Left ventricle myocardium inferior (tissue), 1 donor: ENCODE data around the gene TRMT44. TPM values are rescaled to one million over a fixed set of nuclear protein-coding genes. Genes with fewer than 3 reads are reported as not detected.
"Not testable (repeated sequence)": the region's sequence is repeated elsewhere in the genome, so short reads cannot be mapped to it uniquely, and the experiment has no call there.

Experiments used
- DNase-seq: peaks from one replicate; pipeline ENCODE4 v3.0.0-alpha.2; 2020
- H3K27ac ChIP-seq: fragments of 200-600 bp; replicated peaks from 2 replicates; pipeline ENCODE4 v1.8.0; 2021
- H3K27me3 ChIP-seq: fragments of 200-600 bp; 2 replicates; pipeline ENCODE4 v1.8.0; 2021; ENCODE audit warnings: low read depth
- H3K36me3 ChIP-seq: fragments of 200-600 bp; 2 replicates; pipeline ENCODE4 v1.8.0; 2021
- H3K4me1 ChIP-seq: fragments of 200-600 bp; 2 replicates; pipeline ENCODE4 v1.8.0; 2021
- H3K4me3 ChIP-seq: fragments of 200-600 bp; 2 replicates; pipeline ENCODE4 v1.8.0; 2021; ENCODE audit warnings: mild to moderate bottlenecking, moderate library complexity
- H3K9me3 ChIP-seq: fragments of 200-600 bp; replicated peaks from 2 replicates; pipeline ENCODE4 v1.8.0; 2021
- intact Hi-C: fragments of 100-400 bp; cut with micrococcal nuclease; formaldehyde crosslinking; loops from one replicate; pipeline ENCODE4 v1.11.0; 2022
- total RNA-seq: library from RNA; stranded (reverse); fragmentation: NEBNext Ultra II Directional; extraction: Animal tissue kit (Norgen Biotek cat#: 25700); gene quantifications from one replicate; pipeline ENCODE4 v1.2.1, GENCODE V29; 2021
- TF ChIP-seq, protein P1 (sequence below): fragments of 200-600 bp; IDR thresholded peaks from 2 replicates; pipeline ENCODE4 v1.8.0; 2021; ENCODE audit warnings: antibody characterized with exemption, mild to moderate bottlenecking, borderline replicate concordance
- donor health status: DM: no; HTN: yes; CAD: no; lungs with severe emphysema.

The TRMT44 gene
- total RNA-seq, 1 donor from 2014 or later, result 9.2 TPM

DNA sequence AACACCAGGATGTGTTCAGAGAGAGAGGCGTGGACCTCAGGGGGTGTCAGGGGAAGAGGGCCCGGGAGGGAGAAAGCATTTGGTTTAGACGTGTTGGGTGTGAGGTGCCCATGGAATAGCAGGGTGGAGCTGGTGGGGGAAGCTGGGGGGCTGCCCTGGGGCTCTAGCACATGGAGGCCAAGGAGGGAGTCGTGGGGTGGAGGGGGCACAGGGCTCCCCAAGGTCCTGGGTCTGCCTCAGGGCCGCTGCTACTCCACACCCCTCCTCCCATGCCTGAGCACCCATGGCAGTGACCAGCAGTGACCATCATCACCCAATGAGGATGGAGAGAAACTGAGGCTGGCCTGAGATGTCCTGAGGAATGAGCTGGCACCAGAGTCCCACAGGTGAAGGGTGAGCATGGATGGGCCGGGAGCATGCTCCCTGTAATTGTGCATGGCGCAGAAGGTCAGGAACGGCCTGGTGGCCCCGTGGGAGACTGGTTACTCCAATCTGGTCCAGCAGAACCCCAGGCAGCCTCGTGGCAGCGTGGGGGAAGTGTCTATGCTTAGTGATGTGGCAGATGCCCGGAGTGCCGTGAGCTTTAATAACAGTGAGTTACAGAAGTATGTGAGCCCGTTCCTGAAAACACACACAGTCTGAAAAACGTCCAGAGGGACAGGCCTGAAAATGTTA is 70.2 kb downstream of the TRMT44 start:
- Histone ChIP-seq H3K27me3 (no peaks in the 10 kb centered on the region), H3K27ac (no peak overlapping the region), H3K4me3 (no peak overlapping the region), H3K36me3 (no peaks in the 10 kb centered on the region), H3K9me3 (no peaks in the 10 kb centered on the region), H3K4me1 (peaks cover 21% of the 10 kb centered on the region)
- TF ChIP-seq, protein P1, sequence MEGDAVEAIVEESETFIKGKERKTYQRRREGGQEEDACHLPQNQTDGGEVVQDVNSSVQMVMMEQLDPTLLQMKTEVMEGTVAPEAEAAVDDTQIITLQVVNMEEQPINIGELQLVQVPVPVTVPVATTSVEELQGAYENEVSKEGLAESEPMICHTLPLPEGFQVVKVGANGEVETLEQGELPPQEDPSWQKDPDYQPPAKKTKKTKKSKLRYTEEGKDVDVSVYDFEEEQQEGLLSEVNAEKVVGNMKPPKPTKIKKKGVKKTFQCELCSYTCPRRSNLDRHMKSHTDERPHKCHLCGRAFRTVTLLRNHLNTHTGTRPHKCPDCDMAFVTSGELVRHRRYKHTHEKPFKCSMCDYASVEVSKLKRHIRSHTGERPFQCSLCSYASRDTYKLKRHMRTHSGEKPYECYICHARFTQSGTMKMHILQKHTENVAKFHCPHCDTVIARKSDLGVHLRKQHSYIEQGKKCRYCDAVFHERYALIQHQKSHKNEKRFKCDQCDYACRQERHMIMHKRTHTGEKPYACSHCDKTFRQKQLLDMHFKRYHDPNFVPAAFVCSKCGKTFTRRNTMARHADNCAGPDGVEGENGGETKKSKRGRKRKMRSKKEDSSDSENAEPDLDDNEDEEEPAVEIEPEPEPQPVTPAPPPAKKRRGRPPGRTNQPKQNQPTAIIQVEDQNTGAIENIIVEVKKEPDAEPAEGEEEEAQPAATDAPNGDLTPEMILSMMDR, result no peak
- intact Hi-C loops, result no loop called here
- DNase-seq, result no peak

DNA sequence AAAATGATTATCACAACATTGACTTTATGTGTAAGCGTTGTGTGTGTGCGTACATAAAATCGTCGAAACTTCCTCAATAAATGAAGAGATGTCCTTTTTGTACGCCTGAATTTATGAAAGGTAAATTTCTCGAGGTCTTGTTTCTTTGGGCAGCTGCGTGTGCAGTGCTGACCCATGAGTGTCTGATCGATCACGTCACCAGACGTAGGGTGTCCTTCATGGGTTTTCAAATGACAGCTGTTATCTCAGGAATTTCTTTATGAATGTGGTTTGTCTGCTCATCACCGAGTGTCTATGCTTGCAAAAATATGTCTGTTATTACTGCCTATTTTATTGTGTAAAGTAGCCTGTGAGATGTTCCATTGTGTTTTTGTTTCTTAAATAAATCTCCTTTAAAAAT is 71.9 kb downstream of the TRMT44 start:
- Histone ChIP-seq H3K27me3 (no peaks in the 10 kb centered on the region), H3K4me1 (peaks cover 4% of the 10 kb centered on the region), H3K27ac (no peak overlapping the region), H3K9me3 (no peaks in the 10 kb centered on the region), H3K36me3 (no peaks in the 10 kb centered on the region), H3K4me3 (no peak overlapping the region)
- DNase-seq, result no peak
- TF ChIP-seq, protein P1, result no peak
- intact Hi-C loops, result no loop called here

DNA sequence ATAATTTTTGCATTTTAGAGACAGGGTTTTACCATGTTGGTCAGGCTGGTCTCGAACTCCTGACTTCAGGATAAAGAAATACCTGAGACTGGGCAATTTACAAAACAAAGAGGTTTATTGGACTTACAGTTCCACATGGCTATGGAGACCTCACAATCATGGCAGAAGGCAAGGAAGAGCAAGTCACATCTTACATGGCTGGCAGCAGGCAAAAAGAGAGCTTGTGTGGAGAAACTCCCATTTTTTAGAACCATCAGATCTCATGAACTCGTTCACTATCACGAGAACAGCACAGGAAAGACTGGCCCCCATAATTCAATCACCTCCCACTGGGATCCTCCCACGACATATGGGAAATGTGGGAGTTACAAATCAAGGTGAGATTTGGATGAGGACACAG is 72.5 kb downstream of the TRMT44 start:
- intact Hi-C loops, H3K27me3 ChIP-seq, H3K4me1 ChIP-seq, H3K9me3 ChIP-seq, H3K27ac ChIP-seq, H3K4me3 ChIP-seq, DNase-seq, H3K36me3 ChIP-seq: not testable (repeated sequence)

DNA sequence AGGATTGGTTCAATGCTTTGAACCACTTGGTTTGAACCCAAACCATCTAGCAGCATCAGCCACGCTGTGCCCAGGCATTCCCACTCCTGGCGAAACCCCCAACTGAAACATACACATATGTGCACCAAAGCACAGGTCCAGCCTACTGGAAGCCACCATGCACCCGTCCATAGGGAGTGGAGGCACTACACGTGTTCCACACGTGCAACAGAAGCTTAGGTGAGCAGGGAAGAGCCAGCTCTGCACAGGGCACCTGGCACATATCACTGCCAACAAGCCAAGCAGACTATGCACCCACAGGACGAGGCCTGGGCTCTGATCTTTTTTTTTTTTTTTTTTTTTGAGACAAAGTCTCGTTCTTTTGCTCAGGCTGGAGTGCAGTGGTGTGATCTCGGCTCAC is 73.4 kb downstream of the TRMT44 start:
- no peak for DNase-seq
- Histone ChIP-seq H3K36me3 (no peaks in the 10 kb centered on the region), H3K4me1 (no peaks in the 10 kb centered on the region), H3K9me3 (no peaks in the 10 kb centered on the region), H3K27ac (no peak overlapping the region), H3K4me3 (no peak overlapping the region), H3K27me3 (no peaks in the 10 kb centered on the region)
- TF ChIP-seq, protein P1, result no peak
- intact Hi-C loops, result no loop called here

DNA sequence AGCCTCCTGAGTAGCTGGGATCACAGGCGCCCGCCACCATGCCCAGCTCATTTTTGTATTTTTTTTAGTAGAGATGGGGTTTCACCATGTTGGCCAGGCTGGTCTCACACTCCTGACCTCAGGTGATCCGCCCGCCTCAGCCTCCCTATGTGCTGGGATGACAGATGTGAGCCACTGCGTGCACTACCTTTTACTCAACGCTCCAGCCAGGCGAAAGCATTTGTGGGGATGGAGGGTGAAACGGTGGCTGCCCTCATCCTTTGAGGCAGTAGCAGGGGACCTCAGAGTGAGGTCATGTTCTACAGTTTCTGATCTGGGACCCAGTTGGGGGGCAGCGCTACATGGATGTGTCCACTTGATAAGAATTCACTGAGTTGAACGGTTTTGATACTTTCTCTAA is 73.8 kb downstream of the TRMT44 start:
- Histone ChIP-seq H3K4me1 (no peaks in the 10 kb centered on the region), H3K36me3 (no peaks in the 10 kb centered on the region), H3K27ac (no peak overlapping the region), H3K9me3 (no peaks in the 10 kb centered on the region), H3K4me3 (no peak overlapping the region), H3K27me3 (no peaks in the 10 kb centered on the region)
- TF ChIP-seq, protein P1, result no peak
- no peak for DNase-seq
- intact Hi-C loops, result no loop called here

DNA sequence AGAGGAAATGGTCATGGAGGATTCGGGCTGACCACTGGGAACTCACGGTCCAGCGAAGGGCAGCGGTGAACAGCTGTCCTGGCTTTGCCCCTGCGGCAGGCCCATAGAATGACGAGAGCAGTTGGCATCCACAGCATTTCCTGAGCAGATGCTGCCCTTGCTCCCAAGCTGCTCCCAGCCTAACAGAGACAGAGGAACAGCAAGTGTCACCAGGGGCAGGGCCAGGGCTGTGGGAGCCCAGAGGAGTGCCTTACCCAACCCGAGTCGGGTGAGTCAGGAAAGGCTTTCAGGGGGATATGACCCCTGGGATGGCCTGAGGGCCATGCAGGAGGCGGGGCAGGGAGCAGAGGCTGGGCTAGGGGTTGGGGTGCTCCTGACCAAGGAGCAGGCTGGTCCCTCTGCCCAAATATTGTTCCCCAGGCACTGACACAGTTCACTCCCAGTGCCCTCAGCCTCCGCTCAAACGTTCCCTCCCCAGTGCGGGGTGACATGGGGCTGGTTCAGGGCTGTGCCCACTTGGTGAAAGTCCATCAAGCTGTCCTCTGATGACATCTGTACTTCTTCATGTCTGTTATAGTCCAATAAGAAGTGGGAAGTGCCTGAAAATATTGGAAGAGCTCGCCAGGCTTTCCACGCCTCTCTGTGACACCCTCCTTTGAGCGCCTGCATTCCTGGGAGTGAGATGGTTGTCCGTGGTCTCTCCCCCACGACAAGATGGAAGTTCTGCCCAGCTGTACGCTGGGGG is 74.9 kb downstream of the TRMT44 start:
- DNase-seq, result no peak
- TF ChIP-seq, protein P1, result no peak
- intact Hi-C loops, result no loop called here
- no peaks in the 10 kb centered on the region for H3K36me3 ChIP-seq
- peaks cover 7% of the 10 kb centered on the region for H3K9me3 ChIP-seq
- H3K27ac ChIP-seq, result no peak overlapping the region
- H3K27me3 ChIP-seq, result no peaks in the 10 kb centered on the region
- H3K4me1 ChIP-seq, result no peaks in the 10 kb centered on the region
- H3K4me3 ChIP-seq, result no peak overlapping the region
